Parathyroid adenoma (tissue), 2 donors: Measurements from ENCODE around the gene GGA3.

Experiments used
- H2AFZ ChIP-seq: fragments of 300-600 bp; sonication (generic); one replicate; pipeline ENCODE4 v1.7.0; 2017; ENCODE audit warnings: antibody characterized with exemption, mild to moderate bottlenecking
- H3K27ac ChIP-seq: fragments of 300-600 bp; sonication (generic); one replicate; pipeline ENCODE4 v1.7.0; 2017
- H3K27me3 ChIP-seq: fragments of 300-600 bp; sonication (generic); one replicate; pipeline ENCODE4 v1.7.0; 2017; ENCODE audit warnings: low read length; ENCODE audit not compliant: control insufficient read depth, insufficient read depth
- H3K36me3 ChIP-seq: fragments of 300-600 bp; sonication (generic); one replicate; pipeline ENCODE4 v1.7.0; 2017; ENCODE audit warnings: low read length; ENCODE audit not compliant: control insufficient read depth, insufficient read depth
- H3K4me1 ChIP-seq: fragments of 300-600 bp; sonication (generic); one replicate; pipeline ENCODE4 v1.7.0; 2017; ENCODE audit warnings: control low read depth
- H3K4me2 ChIP-seq: fragments of 300-600 bp; sonication (generic); one replicate; pipeline ENCODE4 v1.7.0; 2017; ENCODE audit warnings: low read length
- H3K4me3 ChIP-seq: fragments of 300-600 bp; sonication (generic); one replicate; pipeline ENCODE4 v1.7.0; 2017; ENCODE audit warnings: low read depth, low read length
- H3K79me2 ChIP-seq: fragments of 300-600 bp; sonication (generic); one replicate; pipeline ENCODE4 v1.7.0; 2017; ENCODE audit warnings: control low read depth
- H3K9ac ChIP-seq: fragments of 300-600 bp; sonication (generic); one replicate; pipeline ENCODE4 v1.7.0; 2017; ENCODE audit warnings: mild to moderate bottlenecking
- H3K9me3 ChIP-seq: fragments of 300-600 bp; sonication (generic); one replicate; pipeline ENCODE4 v1.7.0; 2017; ENCODE audit warnings: low read length; ENCODE audit not compliant: control insufficient read depth
- CTCF ChIP-seq: fragments of 300-600 bp; sonication (generic); IDR thresholded peaks from one replicate; pipeline ENCODE4 v1.7.0; 2017; ENCODE audit warnings: antibody characterized with exemption, mild to moderate bottlenecking
- donor health status: primary hyperparathyroidism.

The GGA3 gene

GRCh38 chr17:75241143-75241430 is 20.3 kb downstream of the GGA3 start:
- Histone ChIP-seq H3K9ac (no peak overlapping the region), H3K4me3 (no peak overlapping the region), H3K4me1 (no peaks in the 10 kb centered on the region), H3K27me3 (no peaks in the 10 kb centered on the region), H3K4me2 (no peak overlapping the region), H3K9me3 (no peaks in the 10 kb centered on the region), H2AFZ (no peak overlapping the region), H3K27ac (no peak overlapping the region), H3K36me3 (no peaks in the 10 kb centered on the region), H3K79me2 (peaks cover 2% of the 10 kb centered on the region)
- no peak for TF ChIP-seq CTCF

GRCh38 chr17:75240394-75241142 is 20.8 kb downstream of the GGA3 start:
- no peaks in the 10 kb centered on the region for H3K4me1 ChIP-seq
- no peak overlapping the region for H2AFZ ChIP-seq
- no peaks in the 10 kb centered on the region for H3K36me3 ChIP-seq
- no peak overlapping the region for H3K4me2 ChIP-seq
- H3K9ac ChIP-seq, result no peak overlapping the region
- no peak overlapping the region for H3K4me3 ChIP-seq
- no peaks in the 10 kb centered on the region for H3K9me3 ChIP-seq
- peak; percentile 38 for TF ChIP-seq CTCF
- no peak overlapping the region for H3K27ac ChIP-seq
- H3K79me2 ChIP-seq, result no peaks in the 10 kb centered on the region
- no peaks in the 10 kb centered on the region for H3K27me3 ChIP-seq

- no peak for TF ChIP-seq CTCF
- H3K9ac ChIP-seq, result no peak overlapping the region
- no peaks in the 10 kb centered on the region for H3K9me3 ChIP-seq
- no peak overlapping the region for H3K4me3 ChIP-seq
- H2AFZ ChIP-seq, result no peak overlapping the region
- no peak overlapping the region for H3K4me2 ChIP-seq
- no peak overlapping the region for H3K27ac ChIP-seq
- H3K4me1 ChIP-seq, result no peaks in the 10 kb centered on the region
- H3K36me3 ChIP-seq, result no peaks in the 10 kb centered on the region
- no peaks in the 10 kb centered on the region for H3K27me3 ChIP-seq
- no peaks in the 10 kb centered on the region for H3K79me2 ChIP-seq
These were observed 21.5 kb downstream of the GGA3 start for GRCh38 chr17:75239778-75240393.

- Histone ChIP-seq H3K27me3 (no peaks in the 10 kb centered on the region), H3K4me3 (no peak overlapping the region), H3K9ac (no peak overlapping the region), H3K9me3 (no peaks in the 10 kb centered on the region), H2AFZ (no peak overlapping the region), H3K79me2 (no peaks in the 10 kb centered on the region), H3K27ac (no peak overlapping the region), H3K4me1 (no peaks in the 10 kb centered on the region), H3K36me3 (no peaks in the 10 kb centered on the region), H3K4me2 (no peak overlapping the region)
- TF ChIP-seq CTCF, result no peak
These were observed 22.2 kb downstream of the GGA3 start for GRCh38 chr17:75239214-75239613.

GRCh38 chr17:75238684-75239191 is 22.7 kb downstream of the GGA3 start:
- peak; percentile 82 for TF ChIP-seq CTCF
- no peaks in the 10 kb centered on the region for H3K36me3 ChIP-seq

More at GRCh38 chr17:75238684-75239191, 22.7 kb downstream of the GGA3 start:
- H3K4me1 ChIP-seq, result no peaks in the 10 kb centered on the region
- peak overlapping the region; percentile 19 for H3K27ac ChIP-seq
- no peak overlapping the region for H3K4me3 ChIP-seq
- no peak overlapping the region for H3K9ac ChIP-seq
- H2AFZ ChIP-seq, result no peak overlapping the region
- no peaks in the 10 kb centered on the region for H3K27me3 ChIP-seq
- H3K79me2 ChIP-seq, result no peaks in the 10 kb centered on the region
- H3K9me3 ChIP-seq, result no peaks in the 10 kb centered on the region
- no peak overlapping the region for H3K4me2 ChIP-seq
